ENCODE data around the gene LRP6. TPM values are rescaled to one million over a fixed set of nuclear protein-coding genes. Genes with fewer than 3 reads are reported as not detected.

LRP6 gene
- total RNA-seq, 2 donors from 2014 or later = 23.0 to 34.7 TPM

GRCh38 chr12:12198124-12198523, 68.7 kb downstream of the LRP6 start:
- Histone ChIP-seq H3K27ac (no peak overlapping the region), H3K4me3 (no peak overlapping the region), H3K36me3 (no peaks in the 10 kb centered on the region), H3K4me1 (replicated peaks) (no peaks in the 10 kb centered on the region), H3K9me3 (no peaks in the 10 kb centered on the region), H3K27me3 (replicated peaks; ENCODE audit: insufficient read depth) (no peaks in the 10 kb centered on the region)
- 100% methylated on average over 1 of the region's 1 CpG for WGBS
- DNase-seq (ENCODE audit: low spot score) = no peak
- intact Hi-C loops (cut with DNase I) = no loop called here
- TF ChIP-seq CTCF (IDR thresholded peaks at IDR 0.05) (no peak), POLR2A (IDR thresholded peaks at IDR 0.05) (no peak), POLR2AphosphoS5 (IDR thresholded peaks at IDR 0.05) (no peak)

- H3K27me3 ChIP-seq (replicated peaks; ENCODE audit: insufficient read depth) = no peaks in the 10 kb centered on the region
- H3K4me1 ChIP-seq (replicated peaks) = no peaks in the 10 kb centered on the region
- H3K27ac ChIP-seq = no peak overlapping the region
- no peaks in the 10 kb centered on the region for H3K36me3 ChIP-seq
- no peak overlapping the region for H3K4me3 ChIP-seq
- 53% methylated on average over 1 of the region's 1 CpG for WGBS
- no peak for TF ChIP-seq POLR2AphosphoS5 (IDR thresholded peaks at IDR 0.05)
- TF ChIP-seq POLR2A (IDR thresholded peaks at IDR 0.05) = no peak
- TF ChIP-seq CTCF (IDR thresholded peaks at IDR 0.05) = no peak
- H3K9me3 ChIP-seq = no peaks in the 10 kb centered on the region
- no peak for DNase-seq (ENCODE audit: low spot score)
- intact Hi-C loops (cut with DNase I) = no loop called here
Measured at GRCh38 chr12:12197128-12197527, 69.7 kb downstream of the LRP6 start.

GRCh38 chr12:12195516-12195915, 71.3 kb downstream of the LRP6 start:
- WGBS = 52% methylated on average over 1 of the region's 1 CpG
- Histone ChIP-seq H3K9me3 (no peaks in the 10 kb centered on the region), H3K4me1 (replicated peaks) (no peaks in the 10 kb centered on the region), H3K4me3 (no peak overlapping the region), H3K36me3 (no peaks in the 10 kb centered on the region), H3K27me3 (replicated peaks; ENCODE audit: insufficient read depth) (no peaks in the 10 kb centered on the region), H3K27ac (no peak overlapping the region)
- no peak for DNase-seq (ENCODE audit: low spot score)
- no peak for TF ChIP-seq CTCF (IDR thresholded peaks at IDR 0.05)
- intact Hi-C loops (cut with DNase I) = no loop called here

GRCh38 chr12:12195081-12195480, 71.8 kb downstream of the LRP6 start:
- 98% methylated on average over 3 of the region's 3 CpGs for WGBS
- intact Hi-C loops (cut with DNase I) = no loop called here
- no peaks in the 10 kb centered on the region for H3K36me3 ChIP-seq

More at GRCh38 chr12:12195081-12195480, 71.8 kb downstream of the LRP6 start:
- no peaks in the 10 kb centered on the region for H3K27me3 ChIP-seq (replicated peaks; ENCODE audit: insufficient read depth)
- no peak overlapping the region for H3K4me3 ChIP-seq
- no peak overlapping the region for H3K27ac ChIP-seq
- TF ChIP-seq POLR2AphosphoS5 (IDR thresholded peaks at IDR 0.05) = no peak
- no peak for TF ChIP-seq POLR2A (IDR thresholded peaks at IDR 0.05)
- TF ChIP-seq CTCF (IDR thresholded peaks at IDR 0.05) = no peak
- DNase-seq (ENCODE audit: low spot score) = no peak
- H3K9me3 ChIP-seq = no peaks in the 10 kb centered on the region
- H3K4me1 ChIP-seq (replicated peaks) = no peaks in the 10 kb centered on the region

Data from prostate gland (tissue), 2 donors.